ENCODE measurements around the gene NAA38. TPM values are rescaled to one million over a fixed set of nuclear protein-coding genes. Genes with fewer than 3 reads are reported as not detected.

The NAA38 gene
- polyA plus RNA-seq, 1 donor (not counting 4 experiments of a cell fraction or from before 2014, with no cell fraction given) = 70.9 TPM

- no peak overlapping the region for H3K9ac ChIP-seq (ENCODE audit: control insufficient read depth, extremely low read depth, insufficient read depth, low read length)
- FAIRE-seq (no peak), DNase-seq (ENCODE audit: low read depth, low spot score) (no peak)
- H4K20me1 ChIP-seq (ENCODE audit: control insufficient read depth, extremely low read depth, insufficient read depth, low read length) = no peaks in the 10 kb centered on the region
- H3K36me3 ChIP-seq (ENCODE audit: control insufficient read depth in 2 of 2, extremely low read depth in 1 of 2, insufficient read depth in 2 of 2, low read length in 2 of 2) = no peaks in the 10 kb centered on the region
- no peak for TF ChIP-seq EZH2 (IDR thresholded peaks at IDR 0.05; ENCODE audit: low read length)
- peak in 2 of 3 experiments; percentile 25 to 35 for TF ChIP-seq CTCF (optimal IDR thresholded peaks at IDR 0.05 in 1 of 3, IDR thresholded peaks at IDR 0.05 in 1 of 3, conservative IDR thresholded peaks at IDR 0.05 in 1 of 3; ENCODE audit: extremely low read depth in 1 of 3, insufficient read depth in 2 of 3, low read length in 3 of 3)
- H3K27me3 ChIP-seq (ENCODE audit: control insufficient read depth, extremely low read depth, insufficient read depth, low read length) = peaks cover 5% of the 10 kb centered on the region
- no peak overlapping the region for H2AFZ ChIP-seq (ENCODE audit: control insufficient read depth, low read length)
- no peaks in the 10 kb centered on the region for H3K9me1 ChIP-seq (ENCODE audit: control insufficient read depth, extremely low read depth, insufficient read depth, low read length)
- H3K4me3 ChIP-seq (ENCODE audit: control insufficient read depth in 2 of 3, extremely low read depth in 1 of 3, insufficient read depth in 2 of 3, low read depth in 1 of 3, low read length in 3 of 3) = no peak overlapping the region
- H3K27ac ChIP-seq (ENCODE audit: control insufficient read depth, insufficient read depth, low read length) = no peak overlapping the region
- peaks cover 4% of the 10 kb centered on the region for H3K4me1 ChIP-seq (ENCODE audit: control insufficient read depth, extremely low read depth, insufficient read depth, low read length)
- dilution Hi-C loops (cut with MboI; ENCODE audit: extremely low pct_ligation_motif_present, low sequenced_read_pairs) = no loop called here
- no peaks in the 10 kb centered on the region for H3K79me2 ChIP-seq (ENCODE audit: control insufficient read depth, insufficient read depth, low read length)
- H3K9me3 ChIP-seq (ENCODE audit: control insufficient read depth, low read depth, low read length) = no peaks in the 10 kb centered on the region
- no peak overlapping the region for H3K4me2 ChIP-seq (ENCODE audit: control insufficient read depth, extremely low read depth, insufficient read depth, low read depth, low read length)
These were observed 32.0 kb downstream of the NAA38 start for GRCh38 chr17:7825206-7825990.

- FAIRE-seq = no peak
- peaks cover 5% of the 10 kb centered on the region for H3K27me3 ChIP-seq (ENCODE audit: control insufficient read depth, extremely low read depth, insufficient read depth, low read length)
- DNase-seq (ENCODE audit: low read depth, low spot score) = no peak
- H3K4me1 ChIP-seq (ENCODE audit: control insufficient read depth, extremely low read depth, insufficient read depth, low read length) = peaks cover 4% of the 10 kb centered on the region
- H3K4me3 ChIP-seq (ENCODE audit: control insufficient read depth in 2 of 3, extremely low read depth in 1 of 3, insufficient read depth in 2 of 3, low read depth in 1 of 3, low read length in 3 of 3) = no peak overlapping the region
- dilution Hi-C loops (cut with MboI; ENCODE audit: extremely low pct_ligation_motif_present, low sequenced_read_pairs) = no loop called here
- no peaks in the 10 kb centered on the region for H3K9me1 ChIP-seq (ENCODE audit: control insufficient read depth, extremely low read depth, insufficient read depth, low read length)
- H3K4me2 ChIP-seq (ENCODE audit: control insufficient read depth, extremely low read depth, insufficient read depth, low read depth, low read length) = no peak overlapping the region
- no peaks in the 10 kb centered on the region for H3K79me2 ChIP-seq (ENCODE audit: control insufficient read depth, insufficient read depth, low read length)
- H3K9me3 ChIP-seq (ENCODE audit: control insufficient read depth, low read depth, low read length) = no peaks in the 10 kb centered on the region
- no peaks in the 10 kb centered on the region for H4K20me1 ChIP-seq (ENCODE audit: control insufficient read depth, extremely low read depth, insufficient read depth, low read length)
- TF ChIP-seq EZH2 (IDR thresholded peaks at IDR 0.05; ENCODE audit: low read length) = no peak
- H2AFZ ChIP-seq (ENCODE audit: control insufficient read depth, low read length) = no peak overlapping the region
- no peak overlapping the region for H3K27ac ChIP-seq (ENCODE audit: control insufficient read depth, insufficient read depth, low read length)
- no peaks in the 10 kb centered on the region for H3K36me3 ChIP-seq (ENCODE audit: control insufficient read depth in 2 of 2, extremely low read depth in 1 of 2, insufficient read depth in 2 of 2, low read length in 2 of 2)
- no peak overlapping the region for H3K9ac ChIP-seq (ENCODE audit: control insufficient read depth, extremely low read depth, insufficient read depth, low read length)
These were observed 33.1 kb downstream of the NAA38 start for GRCh38 chr17:7824021-7824924.
